Right lobe of liver (tissue), 4 donors: ENCODE measurements around the gene AHCYL2.

ENCODE experiments used
- CTCF ChIP-seq, 4 donors: fragments of 200-600 bp in 3 of 4; fragments of 450-650 bp in 1 of 4; IDR thresholded peaks; one replicate each; pipeline versions ENCODE4 v1.5.1 to v1.8.0; 2016 to 2022; ENCODE audit warnings: antibody characterized with exemption in 4 of 4, mild to moderate bottlenecking in 2 of 4
- POLR2A ChIP-seq: fragments of 450-650 bp; IDR thresholded peaks from one replicate; pipeline ENCODE4 v1.6.1; 2017; ENCODE audit warnings: antibody characterized with exemption, mild to moderate bottlenecking
- donor health status: DM: no; HTN: no; CAD: no.
- donor health status: DM: no; HTN: no; CAD: no.
- donor health status: DM: no; HTN: yes; CAD: no.

- TF ChIP-seq POLR2A, result no peak
- no peak for TF ChIP-seq CTCF (IDR thresholded peaks at IDR 0.05)
Measured at GRCh38 chr7:129389829-129390228, 165.0 kb downstream of the AHCYL2 start.
